SH-SY5Y (cell line): ENCODE measurements around the gene SNTB2.

Source experiments
- GATA2 ChIP-seq: IDR thresholded peaks from 2 replicates; pipeline ENCODE4 v1.6.1; 2011; ENCODE audit warnings: mild to moderate bottlenecking, low read depth, low read length
- GATA3 ChIP-seq: IDR thresholded peaks from 2 replicates; pipeline ENCODE4 v1.6.1; 2011; ENCODE audit warnings: low read depth, mild to moderate bottlenecking, low read length, moderate library complexity

- no peak for TF ChIP-seq GATA2
- TF ChIP-seq GATA3 = no peak
Observed at GRCh38 chr16:69241926-69242325, 55.0 kb downstream of the SNTB2 start.
